ENCODE results near the gene CWC25. TPM values are rescaled to one million over a fixed set of nuclear protein-coding genes. Genes with fewer than 3 reads are reported as not detected.
"Not testable (repeated sequence)": the region's sequence is repeated elsewhere in the genome, so short reads cannot be mapped to it uniquely, and the experiment has no call there.

CWC25 gene
- total RNA-seq, 1 experiment from 2014 or later = 77.8 TPM

DNA sequence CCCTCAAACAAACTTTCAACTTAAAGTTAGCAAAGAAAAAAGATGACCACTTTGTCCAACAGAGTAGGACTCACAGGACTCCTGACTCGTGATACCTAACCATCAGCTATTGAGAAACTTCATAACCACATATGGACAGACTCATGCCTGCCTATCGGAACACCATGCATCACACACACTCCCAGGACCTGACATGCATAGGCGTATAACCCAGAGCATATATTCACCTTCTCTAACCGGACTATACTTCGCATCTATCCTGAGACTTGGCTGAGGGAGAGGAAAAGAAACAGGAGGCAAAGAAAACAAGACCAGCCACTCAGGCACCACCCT lies 28.0 kb downstream of the CWC25 start:
- H3K27ac Mint-ChIP-seq (ENCODE audit: unreplicated experiment) = no peak overlapping the region
- peaks cover 39% of the 10 kb centered on the region for H3K4me1 Mint-ChIP-seq (ENCODE audit: low read depth, unreplicated experiment)
- H3K4me3 Mint-ChIP-seq (ENCODE audit: low read depth, unreplicated experiment) = peak overlapping the region; percentile 83
- intact Hi-C loops (cut with micrococcal nuclease; ENCODE audit: unreplicated experiment) = no loop called here
- H3K36me3 Mint-ChIP-seq (ENCODE audit: insufficient read depth, unreplicated experiment) = peaks cover 66% of the 10 kb centered on the region
- no peaks in the 10 kb centered on the region for H3K27me3 Mint-ChIP-seq (ENCODE audit: unreplicated experiment)
- DNase-seq = no peak
- TF ChIP-seq, protein P1, sequence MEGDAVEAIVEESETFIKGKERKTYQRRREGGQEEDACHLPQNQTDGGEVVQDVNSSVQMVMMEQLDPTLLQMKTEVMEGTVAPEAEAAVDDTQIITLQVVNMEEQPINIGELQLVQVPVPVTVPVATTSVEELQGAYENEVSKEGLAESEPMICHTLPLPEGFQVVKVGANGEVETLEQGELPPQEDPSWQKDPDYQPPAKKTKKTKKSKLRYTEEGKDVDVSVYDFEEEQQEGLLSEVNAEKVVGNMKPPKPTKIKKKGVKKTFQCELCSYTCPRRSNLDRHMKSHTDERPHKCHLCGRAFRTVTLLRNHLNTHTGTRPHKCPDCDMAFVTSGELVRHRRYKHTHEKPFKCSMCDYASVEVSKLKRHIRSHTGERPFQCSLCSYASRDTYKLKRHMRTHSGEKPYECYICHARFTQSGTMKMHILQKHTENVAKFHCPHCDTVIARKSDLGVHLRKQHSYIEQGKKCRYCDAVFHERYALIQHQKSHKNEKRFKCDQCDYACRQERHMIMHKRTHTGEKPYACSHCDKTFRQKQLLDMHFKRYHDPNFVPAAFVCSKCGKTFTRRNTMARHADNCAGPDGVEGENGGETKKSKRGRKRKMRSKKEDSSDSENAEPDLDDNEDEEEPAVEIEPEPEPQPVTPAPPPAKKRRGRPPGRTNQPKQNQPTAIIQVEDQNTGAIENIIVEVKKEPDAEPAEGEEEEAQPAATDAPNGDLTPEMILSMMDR (IDR thresholded peaks at IDR 0.05; ENCODE audit: unreplicated experiment) = no peak
- no TSS peak for BruUV-seq (replicated peaks)
- CTCF ChIA-PET = interaction anchor here (0.5 kb wide), 1 partner anchor 116 kb away, joined by 4 read pairs; no protein-coding TSS in a partner anchor
- H3K9me3 Mint-ChIP-seq (ENCODE audit: low read depth, unreplicated experiment) = no peaks in the 10 kb centered on the region

DNA sequence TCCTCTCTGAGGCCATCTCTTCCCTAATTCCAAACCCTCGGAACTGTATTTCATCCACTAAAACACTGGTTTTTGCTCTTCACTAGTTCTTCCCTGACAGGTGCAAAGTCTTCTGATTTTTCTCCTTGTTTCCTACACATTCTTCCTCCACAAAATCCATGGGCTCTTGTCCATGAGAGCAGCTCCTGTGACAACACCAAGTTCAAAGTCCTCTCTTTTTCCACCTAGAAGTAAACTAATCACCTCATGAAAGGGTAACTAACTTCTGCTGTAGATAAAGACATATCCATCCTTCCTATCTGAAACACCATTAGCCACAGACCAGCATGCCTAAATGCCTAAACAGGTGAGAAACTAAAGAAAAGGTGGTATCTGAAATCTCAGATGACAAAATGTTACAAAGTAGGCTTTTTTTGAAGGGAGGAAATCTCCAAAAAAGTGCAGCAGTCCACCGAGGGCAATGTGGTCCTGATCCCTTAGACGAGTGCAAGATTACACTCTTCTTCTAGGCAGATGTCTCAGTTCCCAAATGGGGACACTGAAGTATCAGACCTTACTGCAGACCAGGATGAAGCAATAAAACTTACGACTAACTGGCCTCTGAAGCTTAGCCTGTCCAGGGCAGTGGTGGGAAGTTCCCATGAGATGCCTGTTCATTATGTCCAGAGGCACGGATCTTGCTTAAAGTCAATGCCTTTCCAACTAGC lies 28.5 kb downstream of the CWC25 start:
- peaks cover 61% of the 10 kb centered on the region for H3K36me3 Mint-ChIP-seq (ENCODE audit: insufficient read depth, unreplicated experiment)
- peaks cover 39% of the 10 kb centered on the region for H3K4me1 Mint-ChIP-seq (ENCODE audit: low read depth, unreplicated experiment)
- H3K4me3 Mint-ChIP-seq (ENCODE audit: low read depth, unreplicated experiment) = no peak overlapping the region
- no peak overlapping the region for H3K27ac Mint-ChIP-seq (ENCODE audit: unreplicated experiment)
- CTCF ChIA-PET = interaction anchor here (0.5 kb wide), 1 partner anchor 115 kb away, joined by 4 read pairs; no protein-coding TSS in a partner anchor
- BruUV-seq (replicated peaks) = no TSS peak
- no peak for DNase-seq
- intact Hi-C loops (cut with micrococcal nuclease; ENCODE audit: unreplicated experiment) = no loop called here
- no peaks in the 10 kb centered on the region for H3K27me3 Mint-ChIP-seq (ENCODE audit: unreplicated experiment)
- TF ChIP-seq, protein P1 (IDR thresholded peaks at IDR 0.05; ENCODE audit: unreplicated experiment) = no peak
- H3K9me3 Mint-ChIP-seq (ENCODE audit: low read depth, unreplicated experiment) = no peaks in the 10 kb centered on the region

DNA sequence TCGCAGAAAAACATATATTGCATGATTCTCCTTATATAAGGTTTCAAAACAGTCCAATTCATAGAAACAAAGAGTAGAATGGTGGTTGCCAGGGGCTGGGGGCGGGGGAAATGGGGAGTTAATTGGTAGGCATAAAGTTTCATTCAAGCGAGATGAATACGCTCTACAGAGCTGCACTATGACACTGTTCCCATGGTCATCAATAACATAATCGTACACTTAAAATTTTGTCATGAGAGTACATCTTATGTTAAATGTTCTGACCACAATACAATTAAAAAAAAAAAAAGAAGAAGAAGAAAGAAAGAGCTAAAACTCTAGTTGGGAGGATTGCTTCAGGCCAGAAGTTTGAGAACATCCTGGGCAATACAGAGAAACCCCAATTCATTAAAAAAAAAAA lies 30.9 kb downstream of the CWC25 start:
- Mint-ChIP-seq H3K27ac (ENCODE audit: unreplicated experiment) (no peak overlapping the region), H3K9me3 (ENCODE audit: low read depth, unreplicated experiment) (no peaks in the 10 kb centered on the region), H3K4me3 (ENCODE audit: low read depth, unreplicated experiment) (no peak overlapping the region), H3K27me3 (ENCODE audit: unreplicated experiment) (no peaks in the 10 kb centered on the region), H3K36me3 (ENCODE audit: insufficient read depth, unreplicated experiment) (peaks cover 38% of the 10 kb centered on the region), H3K4me1 (ENCODE audit: low read depth, unreplicated experiment) (peaks cover 28% of the 10 kb centered on the region)
- no TSS peak for BruUV-seq (replicated peaks)
- intact Hi-C loops (cut with micrococcal nuclease; ENCODE audit: unreplicated experiment) = no loop called here
- TF ChIP-seq, protein P1 (IDR thresholded peaks at IDR 0.05; ENCODE audit: unreplicated experiment) = no peak
- CTCF ChIA-PET = interaction anchor here (0.6 to 0.7 kb wide), 10 partner anchors 15 to 1964 kb away, joined by 3 to 5 read pairs (median 3); no protein-coding TSS in a partner anchor
- DNase-seq = no peak

DNA sequence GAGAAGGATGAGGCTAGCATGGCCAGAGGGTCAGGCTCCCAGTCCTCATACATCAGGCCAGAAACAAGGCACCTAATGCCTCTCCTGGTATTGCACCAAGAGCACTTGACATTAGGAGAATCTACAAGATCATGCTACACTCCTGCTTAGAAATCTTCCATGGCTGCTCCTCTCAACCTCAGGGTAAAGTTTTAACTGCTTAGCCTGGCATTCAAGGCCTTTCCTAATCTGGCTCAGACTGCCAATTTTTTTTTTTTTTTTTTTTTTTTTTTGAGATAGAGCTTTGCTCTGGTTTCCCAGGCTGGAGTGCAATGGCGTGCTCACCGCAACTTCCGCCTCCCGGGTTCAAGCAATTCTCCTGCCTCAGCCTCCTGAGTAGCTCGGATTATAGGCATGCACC lies 34.0 kb downstream of the CWC25 start:
- BruUV-seq (replicated peaks) = no TSS peak
- Mint-ChIP-seq H3K36me3 (ENCODE audit: insufficient read depth, unreplicated experiment) (peaks cover 18% of the 10 kb centered on the region), H3K9me3 (ENCODE audit: low read depth, unreplicated experiment) (no peaks in the 10 kb centered on the region), H3K27ac (ENCODE audit: unreplicated experiment) (no peak overlapping the region), H3K4me3 (ENCODE audit: low read depth, unreplicated experiment) (no peak overlapping the region), H3K27me3 (ENCODE audit: unreplicated experiment) (no peaks in the 10 kb centered on the region), H3K4me1 (ENCODE audit: low read depth, unreplicated experiment) (peaks cover 2% of the 10 kb centered on the region)
- CTCF ChIA-PET = interaction anchor here (0.6 to 0.7 kb wide), 2 partner anchors 519 to 1164 kb away, joined by 3 to 5 read pairs; no protein-coding TSS in a partner anchor
- intact Hi-C loops (cut with micrococcal nuclease; ENCODE audit: unreplicated experiment) = no loop called here
- DNase-seq = no peak
- TF ChIP-seq, protein P1 (IDR thresholded peaks at IDR 0.05; ENCODE audit: unreplicated experiment) = no peak

DNA sequence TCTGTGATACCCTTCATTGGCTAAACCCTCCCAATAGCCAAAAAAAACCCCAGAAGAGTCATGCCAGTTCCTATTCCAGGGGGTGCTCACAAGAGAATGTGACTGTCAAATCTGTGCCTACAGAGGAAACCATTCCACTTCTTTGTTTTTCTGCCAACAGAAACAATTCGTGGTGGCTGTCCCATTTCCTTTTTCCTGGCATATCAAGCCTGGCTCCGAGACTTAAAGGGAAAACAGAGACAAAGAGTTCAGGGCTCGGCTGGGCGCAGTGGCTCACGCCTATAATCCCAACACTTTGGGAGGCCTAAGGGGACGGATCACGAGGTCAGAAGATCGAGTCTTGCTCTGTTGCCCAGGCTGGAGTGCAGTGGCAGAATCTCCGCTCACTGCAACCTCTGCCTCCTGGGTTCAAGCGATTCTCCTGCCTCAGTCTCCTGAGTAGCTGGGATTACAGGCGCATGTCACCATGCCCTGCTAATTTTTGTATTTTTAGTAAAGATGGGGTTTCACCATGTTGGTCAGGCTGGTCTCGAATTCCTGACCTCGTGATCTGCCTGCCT lies 34.9 kb downstream of the CWC25 start:
- H3K9me3 Mint-ChIP-seq (ENCODE audit: low read depth, unreplicated experiment); H3K4me1 Mint-ChIP-seq (ENCODE audit: low read depth, unreplicated experiment); H3K27ac Mint-ChIP-seq (ENCODE audit: unreplicated experiment); H3K4me3 Mint-ChIP-seq (ENCODE audit: low read depth, unreplicated experiment); DNase-seq; CTCF ChIA-PET; BruUV-seq (replicated peaks); H3K27me3 Mint-ChIP-seq (ENCODE audit: unreplicated experiment); intact Hi-C loops (cut with micrococcal nuclease; ENCODE audit: unreplicated experiment): not testable (repeated sequence)
- H3K36me3 Mint-ChIP-seq (ENCODE audit: insufficient read depth, unreplicated experiment) = peaks cover 12% of the 10 kb centered on the region
